ENCODE measurements around the gene CCDC146. TPM values are rescaled to one million over a fixed set of nuclear protein-coding genes. Genes with fewer than 3 reads are reported as not detected.
"Not testable (repeated sequence)": the region's sequence is repeated elsewhere in the genome, so short reads cannot be mapped to it uniquely, and the experiment has no call there.

The CCDC146 gene
- total RNA-seq, 1 donor from 2014 or later, result 16.7 TPM

- not testable (repeated sequence) for H3K9me3 ChIP-seq (ENCODE audit: control insufficient read depth in 3 of 3, low read length in 3 of 3); H3K36me3 ChIP-seq (ENCODE audit: control insufficient read depth in 3 of 3, insufficient read depth in 3 of 3, low read length in 3 of 3); H3K27ac ChIP-seq (ENCODE audit: low read depth, low read length); H3K4me3 ChIP-seq (ENCODE audit: low read length in 3 of 3); H3K27me3 ChIP-seq (ENCODE audit: control insufficient read depth in 3 of 3, insufficient read depth in 3 of 3, low read length in 3 of 3); H3K4me1 ChIP-seq (ENCODE audit: control insufficient read depth in 3 of 3, insufficient read depth in 3 of 3, low read length in 3 of 3); H3K9ac ChIP-seq (ENCODE audit: low read depth in 1 of 3, low read length in 3 of 3)
These were observed 19.7 kb upstream of the CCDC146 start for GRCh38 chr7:77102671-77103070.

- H3K4me1 ChIP-seq (ENCODE audit: control insufficient read depth in 3 of 3, insufficient read depth in 3 of 3, low read length in 3 of 3); H3K4me3 ChIP-seq (ENCODE audit: low read length in 3 of 3); H3K27ac ChIP-seq (ENCODE audit: low read depth, low read length); H3K9me3 ChIP-seq (ENCODE audit: control insufficient read depth in 3 of 3, low read length in 3 of 3); H3K36me3 ChIP-seq (ENCODE audit: control insufficient read depth in 3 of 3, insufficient read depth in 3 of 3, low read length in 3 of 3); H3K9ac ChIP-seq (ENCODE audit: low read depth in 1 of 3, low read length in 3 of 3); H3K27me3 ChIP-seq (ENCODE audit: control insufficient read depth in 3 of 3, insufficient read depth in 3 of 3, low read length in 3 of 3): not testable (repeated sequence)
These were observed 16.5 kb upstream of the CCDC146 start for GRCh38 chr7:77105904-77106303.

- H3K9me3 ChIP-seq (ENCODE audit: control insufficient read depth in 3 of 3, low read length in 3 of 3); H3K27me3 ChIP-seq (ENCODE audit: control insufficient read depth in 3 of 3, insufficient read depth in 3 of 3, low read length in 3 of 3); H3K4me3 ChIP-seq (ENCODE audit: low read length in 3 of 3); H3K36me3 ChIP-seq (ENCODE audit: control insufficient read depth in 3 of 3, insufficient read depth in 3 of 3, low read length in 3 of 3); H3K9ac ChIP-seq (ENCODE audit: low read depth in 1 of 3, low read length in 3 of 3); H3K4me1 ChIP-seq (ENCODE audit: control insufficient read depth in 3 of 3, insufficient read depth in 3 of 3, low read length in 3 of 3); H3K27ac ChIP-seq (ENCODE audit: low read depth, low read length): not testable (repeated sequence)
These were observed 14.8 kb upstream of the CCDC146 start for GRCh38 chr7:77107659-77108058.

GRCh38 chr7:77108362-77108761 lies 14.1 kb upstream of the CCDC146 start:
- not testable (repeated sequence) for H3K36me3 ChIP-seq (ENCODE audit: control insufficient read depth in 3 of 3, insufficient read depth in 3 of 3, low read length in 3 of 3); H3K9me3 ChIP-seq (ENCODE audit: control insufficient read depth in 3 of 3, low read length in 3 of 3); H3K4me3 ChIP-seq (ENCODE audit: low read length in 3 of 3); H3K27me3 ChIP-seq (ENCODE audit: control insufficient read depth in 3 of 3, insufficient read depth in 3 of 3, low read length in 3 of 3); H3K27ac ChIP-seq (ENCODE audit: low read depth, low read length); H3K9ac ChIP-seq (ENCODE audit: low read depth in 1 of 3, low read length in 3 of 3); H3K4me1 ChIP-seq (ENCODE audit: control insufficient read depth in 3 of 3, insufficient read depth in 3 of 3, low read length in 3 of 3)

GRCh38 chr7:77112719-77113306 lies 9.6 kb upstream of the CCDC146 start:
- H3K4me1 ChIP-seq (ENCODE audit: control insufficient read depth in 3 of 3, insufficient read depth in 3 of 3, low read length in 3 of 3); H3K27me3 ChIP-seq (ENCODE audit: control insufficient read depth in 3 of 3, insufficient read depth in 3 of 3, low read length in 3 of 3); H3K27ac ChIP-seq (ENCODE audit: low read depth, low read length); H3K36me3 ChIP-seq (ENCODE audit: control insufficient read depth in 3 of 3, insufficient read depth in 3 of 3, low read length in 3 of 3); H3K4me3 ChIP-seq (ENCODE audit: low read length in 3 of 3); H3K9me3 ChIP-seq (ENCODE audit: control insufficient read depth in 3 of 3, low read length in 3 of 3); H3K9ac ChIP-seq (ENCODE audit: low read depth in 1 of 3, low read length in 3 of 3): not testable (repeated sequence)

GRCh38 chr7:77125486-77125885 lies 3.1 kb downstream of the CCDC146 start:
- not testable (repeated sequence) for H3K27ac ChIP-seq (ENCODE audit: low read depth, low read length); H3K9me3 ChIP-seq (ENCODE audit: control insufficient read depth in 3 of 3, low read length in 3 of 3); H3K36me3 ChIP-seq (ENCODE audit: control insufficient read depth in 3 of 3, insufficient read depth in 3 of 3, low read length in 3 of 3); H3K27me3 ChIP-seq (ENCODE audit: control insufficient read depth in 3 of 3, insufficient read depth in 3 of 3, low read length in 3 of 3); H3K4me3 ChIP-seq (ENCODE audit: low read length in 3 of 3); H3K9ac ChIP-seq (ENCODE audit: low read depth in 1 of 3, low read length in 3 of 3)
- peaks cover 4 to 13% (median 12%) of the 10 kb centered on the region in 3 donors for H3K4me1 ChIP-seq (ENCODE audit: control insufficient read depth in 3 of 3, insufficient read depth in 3 of 3, low read length in 3 of 3)

GRCh38 chr7:77127009-77127408 lies 4.6 kb downstream of the CCDC146 start:
- H3K9me3 ChIP-seq (ENCODE audit: control insufficient read depth in 3 of 3, low read length in 3 of 3); H3K36me3 ChIP-seq (ENCODE audit: control insufficient read depth in 3 of 3, insufficient read depth in 3 of 3, low read length in 3 of 3); H3K4me3 ChIP-seq (ENCODE audit: low read length in 3 of 3); H3K9ac ChIP-seq (ENCODE audit: low read depth in 1 of 3, low read length in 3 of 3); H3K4me1 ChIP-seq (ENCODE audit: control insufficient read depth in 3 of 3, insufficient read depth in 3 of 3, low read length in 3 of 3); H3K27me3 ChIP-seq (ENCODE audit: control insufficient read depth in 3 of 3, insufficient read depth in 3 of 3, low read length in 3 of 3); H3K27ac ChIP-seq (ENCODE audit: low read depth, low read length): not testable (repeated sequence)

- Histone ChIP-seq H3K27ac (ENCODE audit: low read depth, low read length) (peak overlapping the region; percentile 47), H3K9ac (ENCODE audit: low read depth in 1 of 3, low read length in 3 of 3) (peak overlapping the region; percentile 47 to 65 (median 62)), H3K4me3 (ENCODE audit: low read length in 3 of 3) (peak overlapping the region in 1 of 3 donors; percentile 20)
- not testable (repeated sequence) for H3K4me1 ChIP-seq (ENCODE audit: control insufficient read depth in 3 of 3, insufficient read depth in 3 of 3, low read length in 3 of 3); H3K36me3 ChIP-seq (ENCODE audit: control insufficient read depth in 3 of 3, insufficient read depth in 3 of 3, low read length in 3 of 3); H3K27me3 ChIP-seq (ENCODE audit: control insufficient read depth in 3 of 3, insufficient read depth in 3 of 3, low read length in 3 of 3); H3K9me3 ChIP-seq (ENCODE audit: control insufficient read depth in 3 of 3, low read length in 3 of 3)
These were observed 6.4 kb downstream of the CCDC146 start for GRCh38 chr7:77128582-77129410.

- not testable (repeated sequence) for H3K9me3 ChIP-seq (ENCODE audit: control insufficient read depth in 3 of 3, low read length in 3 of 3); H3K36me3 ChIP-seq (ENCODE audit: control insufficient read depth in 3 of 3, insufficient read depth in 3 of 3, low read length in 3 of 3); H3K27ac ChIP-seq (ENCODE audit: low read depth, low read length); H3K4me1 ChIP-seq (ENCODE audit: control insufficient read depth in 3 of 3, insufficient read depth in 3 of 3, low read length in 3 of 3); H3K4me3 ChIP-seq (ENCODE audit: low read length in 3 of 3); H3K27me3 ChIP-seq (ENCODE audit: control insufficient read depth in 3 of 3, insufficient read depth in 3 of 3, low read length in 3 of 3); H3K9ac ChIP-seq (ENCODE audit: low read depth in 1 of 3, low read length in 3 of 3)
These were observed 9.4 kb downstream of the CCDC146 start for GRCh38 chr7:77131781-77132180.

GRCh38 chr7:77138668-77139067 lies 16.3 kb downstream of the CCDC146 start:
- H3K4me3 ChIP-seq (ENCODE audit: low read length in 3 of 3); H3K9me3 ChIP-seq (ENCODE audit: control insufficient read depth in 3 of 3, low read length in 3 of 3); H3K27ac ChIP-seq (ENCODE audit: low read depth, low read length); H3K36me3 ChIP-seq (ENCODE audit: control insufficient read depth in 3 of 3, insufficient read depth in 3 of 3, low read length in 3 of 3); H3K27me3 ChIP-seq (ENCODE audit: control insufficient read depth in 3 of 3, insufficient read depth in 3 of 3, low read length in 3 of 3); H3K9ac ChIP-seq (ENCODE audit: low read depth in 1 of 3, low read length in 3 of 3); H3K4me1 ChIP-seq (ENCODE audit: control insufficient read depth in 3 of 3, insufficient read depth in 3 of 3, low read length in 3 of 3): not testable (repeated sequence)

Data from skeletal muscle tissue (tissue), 4 donors.